NCI-H774 (cell line): ENCODE data around the gene CEP78.
"Not testable (repeated sequence)": the region's sequence is repeated elsewhere in the genome, so short reads cannot be mapped to it uniquely, and the experiment has no call there.

Experiments
- DNase-seq: peaks from one replicate; lab custom pipeline; 2025; lab: John Stamatoyannopoulos, UW

CEP78 gene, protein sequence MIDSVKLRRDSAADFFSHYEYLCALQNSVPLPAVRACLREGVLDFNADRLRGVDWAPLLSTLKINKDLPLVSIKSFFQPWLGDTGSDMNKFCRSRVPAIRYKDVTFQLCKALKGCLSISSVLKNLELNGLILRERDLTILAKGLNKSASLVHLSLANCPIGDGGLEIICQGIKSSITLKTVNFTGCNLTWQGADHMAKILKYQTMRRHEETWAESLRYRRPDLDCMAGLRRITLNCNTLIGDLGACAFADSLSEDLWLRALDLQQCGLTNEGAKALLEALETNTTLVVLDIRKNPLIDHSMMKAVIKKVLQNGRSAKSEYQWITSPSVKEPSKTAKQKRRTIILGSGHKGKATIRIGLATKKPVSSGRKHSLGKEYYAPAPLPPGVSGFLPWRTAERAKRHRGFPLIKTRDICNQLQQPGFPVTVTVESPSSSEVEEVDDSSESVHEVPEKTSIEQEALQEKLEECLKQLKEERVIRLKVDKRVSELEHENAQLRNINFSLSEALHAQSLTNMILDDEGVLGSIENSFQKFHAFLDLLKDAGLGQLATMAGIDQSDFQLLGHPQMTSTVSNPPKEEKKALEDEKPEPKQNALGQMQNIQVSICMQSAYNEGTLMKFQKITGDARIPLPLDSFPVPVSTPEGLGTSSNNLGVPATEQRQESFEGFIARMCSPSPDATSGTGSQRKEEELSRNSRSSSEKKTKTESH

DNA sequence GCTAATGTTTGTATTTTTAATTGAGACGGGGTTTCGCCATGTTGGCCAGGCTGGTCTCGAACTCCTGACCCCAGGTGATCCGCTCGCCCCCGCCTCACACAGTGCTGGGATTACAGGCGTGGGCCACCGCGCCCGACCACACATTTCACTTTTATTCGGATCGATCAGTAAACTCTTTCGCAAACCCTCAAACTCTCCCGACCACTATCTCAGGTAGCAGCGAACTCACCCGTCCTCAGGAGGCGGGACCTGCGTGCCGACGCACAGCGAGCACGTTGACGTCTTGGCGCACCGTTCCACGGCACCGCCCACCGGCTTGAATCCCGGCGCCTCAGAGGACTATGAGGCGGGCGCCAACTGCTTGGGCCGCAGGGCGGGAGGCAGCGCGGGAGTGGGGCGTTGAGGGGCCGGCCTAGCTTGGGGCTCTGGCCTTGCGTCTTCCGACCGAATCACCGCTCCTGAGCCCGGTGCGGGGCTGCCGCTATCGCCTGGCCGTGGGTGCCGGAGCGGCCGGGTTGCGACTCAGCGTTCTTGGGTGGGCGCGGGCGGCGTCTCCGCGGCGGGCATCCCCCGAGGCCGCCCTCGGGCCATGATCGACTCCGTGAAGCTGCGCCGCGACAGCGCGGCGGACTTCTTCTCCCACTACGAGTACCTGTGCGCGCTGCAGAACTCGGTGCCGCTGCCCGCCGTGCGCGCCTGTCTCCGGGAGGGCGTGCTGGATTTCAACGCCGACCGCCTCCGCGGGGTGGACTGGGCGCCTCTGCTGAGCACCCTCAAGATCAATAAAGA, at the start of gene CEP78:
Gene CEP78 (plus strand): TSS at position 314 of the 789 bp plus-strand sequence. CDS start 276 bp downstream, at position 590.
- DNase-seq, result peak; percentile 88

DNA sequence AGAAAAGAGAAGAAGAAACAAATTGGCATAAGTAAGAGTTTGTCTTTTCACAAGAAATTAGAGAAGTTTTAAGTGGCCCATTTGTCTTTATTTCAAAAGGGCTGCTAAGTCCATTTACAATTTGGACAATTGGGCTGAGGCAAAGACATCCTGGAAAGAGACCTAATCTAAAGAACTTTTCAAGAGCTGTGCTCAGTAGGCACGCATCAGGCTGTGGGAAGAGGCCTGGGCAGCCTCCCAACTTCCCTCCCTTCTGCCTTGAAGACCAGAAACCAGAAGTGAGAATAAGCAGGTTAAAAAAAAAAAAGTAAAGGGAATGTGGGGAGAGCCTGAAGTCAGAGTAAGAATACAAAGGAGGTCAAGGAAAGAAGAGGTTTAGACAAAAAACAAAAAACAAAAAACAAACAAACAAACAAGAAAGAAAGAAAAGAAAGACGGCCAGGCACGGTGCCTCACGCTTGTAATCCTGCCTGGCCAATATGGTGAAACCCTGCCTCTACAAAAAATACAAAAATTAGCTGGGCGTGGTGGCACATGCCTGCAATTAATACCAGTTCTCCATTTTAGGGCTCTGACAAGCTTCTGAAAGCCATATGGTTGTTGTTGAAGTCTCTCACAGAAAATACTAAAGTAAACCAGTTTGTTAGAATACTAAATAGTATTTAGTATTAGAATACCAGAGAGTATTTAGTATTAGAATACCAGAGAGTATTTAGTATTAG, 48.0 kb upstream of the CEP78 start:
- DNase-seq, result no peak

DNA sequence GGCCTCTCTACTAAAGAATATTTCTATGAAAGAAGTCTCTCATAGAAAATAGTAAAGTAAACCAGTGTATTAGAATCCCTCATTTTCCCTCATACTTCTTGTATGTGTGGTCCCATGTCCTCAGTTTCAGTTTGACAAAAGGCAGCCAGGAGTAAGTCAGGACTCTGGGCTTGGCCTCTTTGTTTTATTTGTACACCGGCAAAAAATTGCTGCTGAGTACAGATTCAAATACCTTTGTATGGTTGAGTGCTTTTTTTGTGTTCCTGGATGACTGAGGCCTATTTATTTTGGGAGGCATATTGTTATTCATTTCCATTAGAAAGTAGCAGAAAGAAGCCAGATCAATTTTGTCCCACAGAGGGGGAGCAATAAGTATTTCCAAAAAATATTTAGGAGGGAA, 47.3 kb upstream of the CEP78 start:
- DNase-seq, result no peak

DNA sequence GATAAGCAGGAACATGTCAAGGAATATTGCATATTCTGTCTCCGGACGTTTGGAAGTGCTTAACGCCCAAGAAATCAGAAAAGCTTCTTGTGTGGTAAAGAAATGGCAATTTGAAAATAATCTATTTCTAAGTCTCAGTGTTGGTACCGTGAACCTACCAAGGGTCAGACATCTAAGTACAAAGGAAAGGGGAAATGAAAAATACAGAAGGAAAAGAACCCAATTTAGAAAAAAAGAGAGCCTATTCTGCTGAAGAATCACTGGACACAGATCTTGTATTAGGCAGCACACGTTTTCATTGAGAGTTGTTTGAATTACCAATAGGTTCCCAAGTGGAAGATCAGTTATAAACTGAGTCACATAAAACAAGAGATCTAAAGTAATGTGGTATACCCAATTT, 46.9 kb upstream of the CEP78 start:
- DNase-seq, result no peak

DNA sequence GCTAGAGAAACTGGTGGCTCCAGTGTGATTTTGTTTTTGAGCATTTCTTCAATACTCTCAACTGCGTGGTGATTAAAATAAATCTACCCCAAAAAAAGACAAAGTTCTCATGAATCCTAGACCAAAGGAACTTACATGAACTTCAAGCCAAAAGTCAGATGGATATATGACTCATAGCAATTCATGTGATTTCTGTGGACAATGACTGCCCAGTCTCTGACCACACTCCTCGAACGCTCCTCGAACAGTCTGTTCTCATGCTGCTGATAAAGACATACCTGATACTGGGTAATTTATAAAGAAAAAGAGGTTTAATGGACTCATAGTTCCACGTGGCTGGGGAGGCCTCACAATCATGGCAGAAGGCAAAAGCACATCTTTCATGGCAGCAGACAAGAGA, 46.4 kb upstream of the CEP78 start:
- DNase-seq, result no peak

DNA sequence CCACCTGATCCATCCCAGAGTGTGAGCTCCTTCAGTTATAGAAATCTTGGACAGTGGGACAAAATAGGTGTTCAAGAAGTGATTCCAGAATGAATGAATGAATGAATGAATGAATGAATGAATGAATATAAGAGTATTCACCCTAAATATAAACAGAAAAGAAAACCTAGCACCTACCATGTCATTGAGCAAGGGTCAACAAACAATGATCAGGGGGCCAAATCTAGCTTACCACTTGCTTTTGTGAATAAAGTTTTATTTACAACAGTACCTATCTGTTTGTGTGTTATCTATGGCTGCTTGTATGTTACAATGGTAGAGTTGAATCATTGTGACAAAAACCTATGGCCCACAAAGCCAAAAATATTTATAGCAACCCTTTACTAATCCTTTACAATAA, 43.9 kb upstream of the CEP78 start:
- no peak for DNase-seq

DNA sequence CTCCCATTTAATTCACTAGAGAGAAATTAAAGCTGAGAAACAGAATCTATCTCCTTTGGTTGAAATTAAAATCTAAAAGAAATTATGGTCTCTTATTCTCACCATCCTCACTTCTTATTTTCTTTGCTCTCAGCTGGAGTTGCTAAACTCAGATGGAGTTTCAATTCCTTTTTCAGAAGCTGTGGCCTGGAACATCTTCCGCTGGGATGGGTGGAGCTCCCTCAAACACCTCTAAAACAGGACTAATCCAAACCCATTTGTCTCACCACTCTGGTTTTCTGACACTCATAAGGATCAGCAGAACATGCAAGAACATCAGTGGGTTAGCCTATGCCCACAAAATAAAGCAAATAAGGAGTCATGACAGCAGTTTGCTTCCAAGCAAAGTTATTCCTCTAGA, 39.6 kb upstream of the CEP78 start:
- DNase-seq, result no peak

DNA sequence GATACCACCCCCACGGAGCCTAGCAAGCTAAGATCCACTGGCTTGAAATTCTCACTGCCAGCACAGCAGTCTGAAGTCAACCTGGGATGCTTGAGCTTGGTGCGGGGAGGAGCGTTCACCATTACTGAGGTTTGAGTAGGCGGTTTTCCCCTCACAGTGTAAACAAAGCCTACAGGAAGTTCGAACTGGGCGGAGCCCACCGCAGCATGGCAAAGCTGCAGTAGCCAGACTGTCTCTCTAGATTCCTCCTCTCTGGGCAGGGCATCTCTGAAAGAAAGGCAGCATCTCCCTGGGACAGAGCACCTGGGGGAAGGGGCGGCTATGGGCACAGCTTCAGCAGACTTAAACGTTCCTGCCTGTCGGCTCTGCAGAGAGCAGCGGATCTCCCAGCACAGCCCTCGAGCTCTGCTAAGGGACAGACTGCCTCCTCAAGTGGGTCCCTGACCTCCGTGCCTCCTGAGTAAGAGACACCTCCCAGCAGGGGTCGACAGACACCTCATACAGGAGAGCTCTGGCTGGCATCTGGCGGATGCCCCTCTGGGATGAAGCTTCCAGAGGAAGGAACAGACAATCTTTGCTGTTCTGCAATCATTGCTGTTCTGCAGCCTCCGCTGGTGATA, 34.6 kb upstream of the CEP78 start:
- not testable (repeated sequence) for DNase-seq

DNA sequence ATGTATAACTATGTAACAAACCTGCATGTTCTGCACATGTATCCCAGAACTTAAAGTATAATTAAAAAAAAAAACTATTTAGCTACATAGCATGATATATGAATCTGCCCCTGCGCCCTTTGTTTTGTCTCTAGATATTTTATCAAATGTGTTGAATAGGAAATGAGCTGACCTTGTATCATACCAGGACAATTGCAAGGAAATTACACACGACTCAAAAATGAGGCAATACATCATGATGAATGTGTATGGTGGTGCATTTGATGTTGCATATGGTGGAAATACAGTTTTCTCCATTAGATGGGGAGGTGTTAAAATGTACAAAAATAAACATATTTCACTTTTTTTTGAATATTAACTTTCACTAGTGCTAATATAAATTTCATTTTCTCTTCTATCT, 28.6 kb upstream of the CEP78 start:
- DNase-seq, result no peak

DNA sequence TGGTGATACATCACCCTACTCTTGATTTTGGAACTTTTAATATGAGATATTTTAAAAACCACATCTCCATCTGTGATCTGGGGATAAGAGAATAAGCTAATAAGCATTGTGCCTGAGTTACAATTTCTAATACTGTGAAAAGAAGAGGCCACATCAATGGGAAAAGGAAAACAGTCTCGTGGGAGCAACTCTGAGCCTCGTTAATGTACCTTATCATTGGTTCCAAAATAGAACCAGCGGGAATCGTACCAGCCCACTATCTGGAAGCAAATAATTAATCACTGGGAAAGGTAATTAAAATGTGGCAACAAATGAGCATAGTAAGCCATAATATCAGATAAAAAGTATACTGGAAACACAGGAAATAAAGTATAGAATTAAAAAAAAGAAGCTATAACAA, 28.0 kb upstream of the CEP78 start:
- DNase-seq, result no peak

DNA sequence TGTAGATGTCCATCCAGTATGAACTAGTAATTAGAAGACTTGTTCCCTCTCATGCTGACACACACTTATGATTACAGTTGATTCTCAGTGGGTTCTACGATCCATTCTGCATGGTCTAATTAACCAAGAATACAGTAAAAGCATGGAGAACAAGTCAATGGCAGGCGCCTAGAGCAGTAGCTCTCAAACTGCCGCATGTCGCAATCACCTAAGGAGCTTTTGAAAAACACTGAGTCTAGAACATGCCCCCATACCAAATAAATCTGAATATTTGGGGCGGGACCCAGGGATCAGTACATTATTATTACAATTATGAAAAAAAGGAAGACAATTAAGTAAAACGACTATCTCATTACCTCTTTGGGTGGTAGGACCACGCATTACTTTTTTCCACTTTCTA, 26.7 kb upstream of the CEP78 start:
- DNase-seq, result no peak

DNA sequence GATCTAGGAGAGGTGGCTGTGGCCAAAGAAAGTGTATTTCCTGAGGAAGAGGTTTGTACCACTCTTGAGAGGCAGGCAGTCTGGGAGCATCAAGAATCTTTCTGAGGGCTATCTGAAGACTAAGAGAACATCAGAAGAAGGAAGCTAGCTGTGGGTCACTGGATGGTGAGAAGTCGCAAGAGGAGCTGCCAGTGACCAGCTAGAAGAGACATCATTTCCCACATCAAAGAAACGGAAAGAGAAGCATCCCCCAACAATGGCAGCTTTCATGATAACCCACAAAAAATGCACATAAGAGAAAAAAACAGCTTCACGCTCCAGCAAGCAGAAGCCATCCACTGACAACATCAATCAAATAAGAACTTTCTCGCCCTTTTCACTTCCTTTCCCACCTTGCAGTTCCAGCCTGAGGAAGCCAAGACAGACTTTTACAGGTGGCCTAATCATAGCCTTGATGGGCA, 25.0 kb upstream of the CEP78 start:
- DNase-seq, result no peak

DNA sequence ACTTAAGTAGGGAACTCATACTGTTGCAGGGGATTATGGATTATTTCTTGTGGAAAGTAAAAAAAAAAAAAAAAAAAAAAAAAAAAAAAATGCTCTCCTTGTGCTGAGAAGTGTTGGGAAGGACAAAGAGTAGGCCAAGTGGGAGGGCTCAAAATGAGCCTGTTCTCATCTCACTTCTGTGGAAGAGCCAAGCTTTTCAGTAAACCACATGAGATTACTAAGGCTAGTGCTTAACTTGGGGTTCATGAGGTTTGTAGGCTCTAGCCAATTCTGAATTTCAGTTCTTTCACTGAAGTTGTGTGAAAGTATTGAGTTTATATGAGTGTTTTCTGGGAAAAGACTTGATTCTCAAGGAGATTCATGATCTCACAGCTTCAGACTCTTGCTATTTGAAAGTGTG, 23.0 kb upstream of the CEP78 start:
- no peak for DNase-seq

DNA sequence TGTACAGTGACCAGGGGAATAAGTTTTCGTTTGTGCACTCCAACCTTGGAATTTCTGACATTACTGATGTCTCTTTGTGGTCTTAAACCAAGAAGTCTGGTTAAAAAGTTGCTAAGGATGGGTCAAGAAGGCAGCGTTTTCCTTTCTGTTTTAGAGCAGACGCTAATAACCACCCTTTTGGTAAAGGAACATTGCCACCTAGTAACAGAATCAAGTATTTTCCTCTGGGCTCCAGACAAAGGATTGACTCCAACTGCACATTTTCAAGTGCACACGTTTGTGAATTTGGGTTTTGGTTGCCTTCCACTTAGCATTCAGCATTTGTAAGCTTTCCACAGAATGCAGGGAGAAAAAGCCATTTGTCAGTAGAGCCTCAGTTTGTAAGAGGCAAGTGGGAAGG, 22.2 kb upstream of the CEP78 start:
- no peak for DNase-seq

DNA sequence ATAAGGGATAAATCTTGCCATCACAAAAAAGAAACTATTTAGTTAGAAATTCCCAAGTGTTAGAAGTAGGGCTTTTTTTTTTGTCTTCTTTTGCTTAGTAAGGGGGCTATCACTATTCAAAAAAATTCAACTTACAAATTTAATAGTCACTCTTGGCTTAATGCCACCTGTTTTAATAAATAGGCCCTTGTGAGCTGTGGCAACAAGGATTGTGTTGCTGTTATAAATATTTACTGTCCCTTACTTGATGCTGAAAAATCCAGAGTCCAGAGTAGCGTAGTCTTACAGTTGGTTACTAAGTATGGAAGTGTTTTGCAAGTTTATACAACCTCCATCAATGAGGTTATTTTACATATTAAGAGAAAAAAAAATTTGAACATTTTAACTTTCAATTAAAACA, 21.4 kb upstream of the CEP78 start:
- DNase-seq, result no peak

DNA sequence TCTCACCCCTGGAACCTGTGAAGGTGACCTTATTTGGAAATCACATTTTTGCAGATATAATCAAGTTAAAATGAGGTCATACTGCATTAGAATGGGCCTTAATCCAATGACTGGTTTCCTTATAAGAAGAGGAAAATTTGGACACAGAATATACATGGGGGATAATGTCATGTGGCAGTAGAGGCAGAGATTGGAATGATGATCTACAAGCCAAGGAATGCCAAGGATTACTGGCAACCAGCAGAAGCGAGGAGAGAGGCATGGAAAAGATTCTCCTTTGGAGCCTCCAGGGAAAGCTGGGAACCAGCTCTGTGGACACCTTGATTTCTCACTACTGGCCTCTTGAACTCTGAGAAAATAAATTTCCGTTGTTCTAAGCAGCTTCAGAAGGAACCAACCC, 20.2 kb upstream of the CEP78 start:
- DNase-seq, result no peak

DNA sequence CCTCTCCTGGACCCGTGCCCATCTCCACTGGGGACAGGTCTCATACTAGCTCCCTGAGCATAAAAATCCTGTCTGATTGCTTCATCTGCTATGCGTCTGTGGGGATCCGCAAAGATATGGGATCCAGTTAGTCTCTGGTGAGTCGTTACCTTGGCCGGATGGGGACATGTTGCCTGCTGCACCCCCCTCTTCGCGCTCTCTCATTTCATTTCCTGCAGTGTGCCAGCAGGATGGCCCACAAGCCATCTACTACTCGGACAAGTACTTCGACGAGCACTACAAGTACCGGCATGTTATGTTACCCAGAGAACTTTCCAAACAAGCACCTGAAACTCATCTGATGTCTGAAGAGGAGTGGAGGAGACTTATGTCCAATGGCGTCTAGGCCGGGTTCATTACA, 17.0 kb upstream of the CEP78 start:
- no peak for DNase-seq

DNA sequence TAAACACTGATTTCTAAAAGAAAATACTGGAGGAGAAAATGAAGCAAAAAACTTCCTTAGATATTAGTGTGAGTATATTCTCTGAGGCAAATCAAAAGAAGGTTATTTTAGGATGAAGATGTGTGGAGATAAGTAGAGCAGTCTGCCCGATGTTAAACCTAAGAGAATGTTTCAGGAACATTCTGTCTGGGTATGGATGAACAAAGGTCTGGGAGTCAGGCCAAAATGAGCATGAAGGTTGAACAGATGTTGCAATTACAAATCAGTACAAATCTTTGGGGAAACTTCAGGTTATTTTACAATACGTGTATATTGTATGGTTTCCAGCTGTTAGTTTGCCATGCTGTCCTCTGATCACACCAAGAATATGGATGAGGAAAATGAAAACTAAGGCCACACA, 14.4 kb upstream of the CEP78 start:
- no peak for DNase-seq

DNA sequence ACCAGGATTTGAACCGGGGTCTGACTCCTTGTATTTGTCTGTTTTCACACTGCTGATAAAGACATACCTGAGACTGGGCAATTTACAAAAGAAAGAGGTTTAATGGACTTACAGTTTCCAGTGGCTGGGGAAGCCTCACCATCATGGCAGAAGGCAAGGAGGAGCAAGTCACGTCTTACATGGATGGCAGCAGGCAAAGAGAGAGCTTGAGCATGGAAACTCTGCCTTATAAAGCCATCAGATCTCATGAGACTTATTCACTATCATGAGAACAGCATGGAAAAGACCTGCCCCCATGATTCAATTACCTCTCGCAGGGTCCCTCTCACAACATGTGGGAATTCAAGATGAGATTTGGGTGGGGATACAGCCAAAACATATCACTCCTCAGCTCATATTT, 14.0 kb upstream of the CEP78 start:
- DNase-seq, result not testable (repeated sequence)

DNA sequence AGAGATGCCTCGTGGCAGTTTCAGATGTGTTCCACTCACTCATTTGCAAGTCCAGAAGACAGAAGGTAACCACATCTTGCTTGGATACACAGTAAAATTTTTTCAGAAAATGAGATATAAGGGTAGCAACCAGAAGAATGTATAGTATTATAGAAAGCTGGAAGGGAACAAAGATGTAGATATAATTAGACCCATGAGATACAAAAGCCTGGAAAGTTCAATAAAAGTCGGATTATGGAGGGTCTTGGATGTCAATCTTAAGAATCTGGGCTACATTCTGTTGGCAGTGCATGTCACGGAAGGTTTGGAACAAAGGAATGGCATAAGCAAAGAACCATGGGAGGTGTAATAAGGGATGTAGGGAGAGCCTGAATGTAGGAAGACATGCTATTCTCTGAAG, 5.1 kb upstream of the CEP78 start:
- no peak for DNase-seq

DNA sequence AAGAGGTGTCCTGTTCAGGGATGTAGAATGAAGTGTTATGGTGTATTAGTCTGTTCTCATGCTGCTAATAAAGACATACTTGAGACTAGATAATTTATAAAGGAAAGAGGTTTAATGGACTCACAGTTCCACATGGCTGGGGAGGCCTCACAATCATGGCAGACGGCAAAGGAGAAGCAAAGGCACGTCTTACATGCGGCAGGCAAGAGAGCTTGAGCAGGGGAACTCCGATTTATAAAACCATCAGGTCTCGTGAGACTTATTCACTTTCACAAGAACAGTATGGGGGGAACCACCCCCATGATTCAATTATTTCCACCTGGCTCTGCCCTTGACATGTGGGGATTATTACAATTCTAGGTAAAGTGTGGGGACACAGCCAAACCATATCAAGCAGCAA, 3.4 kb upstream of the CEP78 start:
- not testable (repeated sequence) for DNase-seq

DNA sequence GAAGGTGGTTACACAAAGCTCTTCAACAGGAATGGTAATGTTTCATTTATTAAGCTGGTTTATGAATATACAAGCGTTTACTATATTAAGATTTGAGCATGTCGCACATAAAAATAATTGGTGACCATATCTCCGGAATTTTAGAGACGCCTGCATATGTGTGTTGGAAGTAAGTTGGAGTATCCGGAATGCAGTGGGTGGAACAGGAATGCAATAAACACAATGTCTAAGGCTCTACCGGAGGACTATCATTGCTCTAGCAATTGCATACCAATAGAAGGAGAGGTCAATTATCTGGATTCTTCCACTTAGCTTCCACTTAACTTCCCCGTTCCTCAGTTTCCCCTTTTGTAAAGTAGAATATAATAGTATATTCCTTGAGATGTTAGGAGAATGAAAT, 1.1 kb upstream of the CEP78 start:
- no peak for DNase-seq
